HepG2 (cell line): ENCODE measurements around the gene GCLC. TPM values are rescaled to one million over a fixed set of nuclear protein-coding genes. Genes with fewer than 3 reads are reported as not detected.
"Not testable (repeated sequence)": the region's sequence is repeated elsewhere in the genome, so short reads cannot be mapped to it uniquely, and the experiment has no call there.

ENCODE experiments used
- ATAC-seq: fragments of 200-7000 bp; cut with Tn5 transposase; 3 replicates; pipeline ENCODE4 v1.9.1; 2020; ENCODE audit warnings: mild to moderate bottlenecking, moderate library complexity
- BruUV-seq: library from RNA; stranded (reverse); fragments of 400-500 nt; replicated peaks from 2 replicates; lab custom pipeline; 2021; lab: Mats Ljungman, UMichigan
- CTCF ChIA-PET: fragments of 300-600 bp; formaldehyde crosslinking; extraction: SDS; loops from one replicate; lab custom pipeline; 2021; ENCODE audit warnings: low total read pairs, inconsistent platforms, low intra/inter-chr PET ratio; lab: Yijun Ruan, JAX
- POLR2A ChIA-PET: fragments of 350-600 bp; sonication (Branson Sonifier 250); formaldehyde crosslinking; loops from one replicate; lab custom pipeline; 2020; ENCODE audit warnings: antibody characterized with exemption, inconsistent platforms; lab: Yijun Ruan, JAX
- DNase-seq: peaks from one replicate; pipeline ENCODE4 v3.0.0-alpha.2; 2015; ENCODE audit warnings: low spot score
- FAIRE-seq: peaks from 3 replicates; lab custom pipeline; 2011; peaks lifted over from hg19 to GRCh38; lab: Jason Lieb, UNC
- H2AFZ ChIP-seq: one replicate; pipeline ENCODE4 v1.6.1; 2011; ENCODE audit warnings: low read length, inconsistent platforms
- H3K27ac ChIP-seq: fragments of 300-600 bp; 3 replicates; pipeline ENCODE4 v1.8.0; 2011; ENCODE audit warnings: mixed run types, mild to moderate bottlenecking, mixed read lengths, low read length, inconsistent platforms; ENCODE audit not compliant: insufficient read depth; ENCODE audit errors: extremely low read length
- H3K27me3 ChIP-seq, 2 experiments: fragments of 200-600 bp in 1 of 2; 2 replicates in 1 of 2; 3 replicates in 1 of 2; pipeline versions ENCODE4 v1.6.0 to v1.8.0; 2011; ENCODE audit warnings: low read length in 2 of 2, mild to moderate bottlenecking in 2 of 2, moderate library complexity in 2 of 2, inconsistent platforms in 1 of 2; ENCODE audit not compliant: insufficient read depth in 2 of 2, control insufficient read depth in 1 of 2
- H3K36me3 ChIP-seq, 2 experiments: fragments of 200-600 bp in 1 of 2; replicated peaks in 1 of 2; 2 replicates in 1 of 2; 3 replicates in 1 of 2; pipeline versions ENCODE4 v1.5.1 to v1.8.0; 2011; ENCODE audit warnings: low read length in 2 of 2, inconsistent platforms in 1 of 2; ENCODE audit not compliant: insufficient read depth in 2 of 2, control insufficient read depth in 1 of 2
- H3K4me1 ChIP-seq: 2 replicates; pipeline ENCODE4 v1.5.1; 2012; ENCODE audit warnings: low read length, inconsistent platforms; ENCODE audit not compliant: insufficient read depth
- H3K4me2 ChIP-seq: 2 replicates; pipeline ENCODE4 v1.6.0; 2011; ENCODE audit warnings: low read depth, low read length, inconsistent platforms
- H3K4me3 ChIP-seq, 3 experiments: fragments of 200-600 bp in 1 of 3; sonication (generic), shearing (Covaris generic) in 1 of 3; replicated peaks in 1 of 3; 2 replicates each; pipeline ENCODE4 v1.5.1; 2011 to 2016; ENCODE audit warnings: low read length in 3 of 3, inconsistent platforms in 2 of 3, low read depth in 2 of 3, mild to moderate bottlenecking in 2 of 3, control low read depth in 1 of 3, mixed read lengths in 1 of 3; ENCODE audit not compliant: insufficient read depth in 1 of 3
- H3K79me2 ChIP-seq: one replicate; pipeline ENCODE4 v1.6.1; 2011; ENCODE audit warnings: low read length, inconsistent platforms; ENCODE audit not compliant: insufficient read depth
- H3K9ac ChIP-seq: 2 replicates; pipeline ENCODE4 v1.6.0; 2011; ENCODE audit warnings: mild to moderate bottlenecking, low read depth, low read length, inconsistent platforms; ENCODE audit not compliant: insufficient read depth
- H3K9me3 ChIP-seq: 2 replicates; pipeline ENCODE4 v1.5.1; 2012; ENCODE audit warnings: mild to moderate bottlenecking, low read length
- H4K20me1 ChIP-seq: 2 replicates; pipeline ENCODE4 v1.6.0; 2011; ENCODE audit warnings: inconsistent platforms, mild to moderate bottlenecking, low read length, moderate library complexity; ENCODE audit not compliant: insufficient read depth
- POGK ChIP-seq: sonication (generic); formaldehyde crosslinking; conservative IDR thresholded peaks from 2 replicates; pipeline ENCODE4 v1.8.0; 2022; ENCODE audit warnings: mild to moderate bottlenecking, moderate library complexity, missing genetic modification reagents
- THAP9 ChIP-seq: sonication (generic); formaldehyde crosslinking; IDR thresholded peaks from 2 replicates; pipeline ENCODE4; 2020; ENCODE audit warnings: missing genetic modification reagents, mild to moderate bottlenecking, borderline replicate concordance
- ZNF12 ChIP-seq: sonication (generic); formaldehyde crosslinking; IDR thresholded peaks from 2 replicates; pipeline ENCODE4 v1.5.0; 2020; ENCODE audit warnings: missing genetic modification reagents
- ZNF652 ChIP-seq: IDR thresholded peaks from 2 replicates; pipeline ENCODE4 v1.6.1; 2016; ENCODE audit warnings: low read depth, borderline replicate concordance
- WGBS: methylation state at CpG from one replicate; pipeline ENCODE4 v1.1.6; 2017; ENCODE audit warnings: low lambda C conversion rate; 5-methylcytosine and 5-hydroxymethylcytosine counted together
- in situ Hi-C: cut with HindIII; loops from 2 replicates; pipeline ENCODE4 v1.10.0; 2017; ENCODE audit warnings: low pct_unique_long_range_greater_than_20kb; ENCODE audit not compliant: extremely low pct_ligation_motif_present
- intact Hi-C: fragments of 100-400 bp; cut with micrococcal nuclease; formaldehyde crosslinking; loops from one replicate; pipeline ENCODE4 v1.10.0; 2022; ENCODE audit not compliant: unreplicated experiment
- polyA plus RNA-seq, 8 experiments: library from polyadenylated mRNA; depleted of rRNA in 3 of 8; stranded (reverse) in 7 of 8; unstranded in 1 of 8; fragments of >200 nt; fragmentation: Illumina TruSeq in 4 of 8; extraction: Trizol in 4 of 8; gene quantifications; 2 replicates each; pipeline versions ENCODE4 v1.2.1 to v1.2.3, GENCODE V29; 2011 to 2016; ENCODE audit warnings: low read depth in 4 of 8, missing spikeins in 1 of 8, mixed read lengths in 1 of 8; ENCODE audit not compliant: insufficient read depth in 1 of 8
- total RNA-seq, 5 experiments: library from RNA; depleted of rRNA; stranded (reverse); fragments of >200 nt; fragmentation: Illumina TruSeq; extraction: Trizol; gene quantifications; 2 replicates each; pipeline ENCODE4 v1.2.3, GENCODE V29; 2016; ENCODE audit warnings: low read depth in 1 of 5

Gene GCLC
- total and polyA plus RNA-seq, 2 of the 13 experiments (the other 11 are each of a cell fraction or from before 2014, with no cell fraction given): 35.3 to 84.6 TPM

GRCh38 chr6:53481323-53481722 is 63.6 kb downstream of the GCLC start:
- no peak for TF ChIP-seq POGK (CRISPR knock-in tag)
- no peak for TF ChIP-seq ZNF12 (CRISPR knock-in tag)
- TF ChIP-seq THAP9: no peak
- TF ChIP-seq ZNF652: no peak
- Histone ChIP-seq H3K4me2 (no peak overlapping the region), H3K79me2 (no peaks in the 10 kb centered on the region), H3K27me3 (peaks cover 0 to 3% of the 10 kb centered on the region in 2 experiments; a peak in 2 of 5 replicates), H4K20me1 (no peaks in the 10 kb centered on the region), H2AFZ (no peak overlapping the region), H3K4me1 (peaks cover 17% of the 10 kb centered on the region), H3K9ac (no peak overlapping the region), H3K27ac (no peak overlapping the region), H3K9me3 (no peaks in the 10 kb centered on the region), H3K4me3 (no peak overlapping the region), H3K36me3 (no peaks in the 10 kb centered on the region)
- intact Hi-C loops (loop anchor here (5.0 to 10.0 kb wide), 2 partner anchors 189 to 487 kb away; partner anchors contain the start of gene GSTA4), in situ Hi-C loops (loop anchor here (5.0 kb wide), 2 partner anchors 304 to 379 kb away; no protein-coding TSS in a partner anchor)
- POLR2A ChIA-PET: no interaction called here
- CTCF ChIA-PET: no interaction called here
- DNase-seq: no peak
- no TSS peak for BruUV-seq
- no peak for FAIRE-seq
- WGBS: 2% methylated on average over 2 of the region's 2 CpGs
- no peak for ATAC-seq

- 37% methylated on average over 4 of the region's 4 CpGs for WGBS
- H3K9me3 ChIP-seq, H3K36me3 ChIP-seq, H4K20me1 ChIP-seq, BruUV-seq, CTCF ChIA-PET, H3K4me2 ChIP-seq, H2AFZ ChIP-seq, H3K9ac ChIP-seq, H3K4me3 ChIP-seq, H3K79me2 ChIP-seq, ATAC-seq, H3K27me3 ChIP-seq, POLR2A ChIA-PET, DNase-seq, H3K27ac ChIP-seq, FAIRE-seq: not testable (repeated sequence)
- intact Hi-C loops: loop anchor here (5.0 to 10.0 kb wide), 2 partner anchors 188 to 486 kb away; partner anchors contain the start of gene GSTA4
- H3K4me1 ChIP-seq: peaks cover 17% of the 10 kb centered on the region
- in situ Hi-C loops: loop anchor here (5.0 kb wide), 2 partner anchors 303 to 378 kb away; no protein-coding TSS in a partner anchor
These were observed 64.1 kb downstream of the GCLC start for GRCh38 chr6:53480774-53481173.
